ENCODE results near the gene PDE8B.

Gene PDE8B

GRCh38 chr5:77305222-77305846, 94.9 kb downstream of the PDE8B start:
- TF ChIP-seq CTCF (conservative IDR thresholded peaks at IDR 0.05; ENCODE audit: control insufficient read depth, insufficient read depth, low read depth, low read length) = no peak
- no peak for DNase-seq (ENCODE audit: low read depth)
- no peak overlapping the region for H3K4me3 ChIP-seq (ENCODE audit: control insufficient read depth, low read depth, low read length)

GRCh38 chr5:77305956-77306355, 95.5 kb downstream of the PDE8B start:
- TF ChIP-seq CTCF (conservative IDR thresholded peaks at IDR 0.05; ENCODE audit: control insufficient read depth, insufficient read depth, low read depth, low read length) = no peak
- no peak overlapping the region for H3K4me3 ChIP-seq (ENCODE audit: control insufficient read depth, low read depth, low read length)
- peak; percentile 60 for DNase-seq (ENCODE audit: low read depth)

GRCh38 chr5:77306531-77306930, 96.1 kb downstream of the PDE8B start:
- no peak for DNase-seq (ENCODE audit: low read depth)
- no peak for TF ChIP-seq CTCF (conservative IDR thresholded peaks at IDR 0.05; ENCODE audit: control insufficient read depth, insufficient read depth, low read depth, low read length)
- no peak overlapping the region for H3K4me3 ChIP-seq (ENCODE audit: control insufficient read depth, low read depth, low read length)

- no peak for DNase-seq (ENCODE audit: low read depth)
- no peak overlapping the region for H3K4me3 ChIP-seq (ENCODE audit: control insufficient read depth, low read depth, low read length)
- no peak for TF ChIP-seq CTCF (conservative IDR thresholded peaks at IDR 0.05; ENCODE audit: control insufficient read depth, insufficient read depth, low read depth, low read length)
These were observed 97.9 kb downstream of the PDE8B start for GRCh38 chr5:77308154-77308960.

GRCh38 chr5:77309140-77309539, 98.7 kb downstream of the PDE8B start:
- no peak for DNase-seq (ENCODE audit: low read depth)
- no peak overlapping the region for H3K4me3 ChIP-seq (ENCODE audit: control insufficient read depth, low read depth, low read length)
- no peak for TF ChIP-seq CTCF (conservative IDR thresholded peaks at IDR 0.05; ENCODE audit: control insufficient read depth, insufficient read depth, low read depth, low read length)

GRCh38 chr5:77310494-77311213, 100.2 kb downstream of the PDE8B start:
- no peak for TF ChIP-seq CTCF (conservative IDR thresholded peaks at IDR 0.05; ENCODE audit: control insufficient read depth, insufficient read depth, low read depth, low read length)
- no peak overlapping the region for H3K4me3 ChIP-seq (ENCODE audit: control insufficient read depth, low read depth, low read length)
- no peak for DNase-seq (ENCODE audit: low read depth)
